ENCODE results near the gene DBNL.

The DBNL gene

GRCh38 chr7:44100458-44101302 lies 56.2 kb downstream of the DBNL start:
- DNase-seq, result no peak

GRCh38 chr7:44101303-44101965 lies 56.9 kb downstream of the DBNL start:
- DNase-seq, result no peak

GRCh38 chr7:44101966-44102845 lies 57.7 kb downstream of the DBNL start:
- no peak for DNase-seq

GRCh38 chr7:44102846-44103565 lies 58.5 kb downstream of the DBNL start:
- DNase-seq, result no peak

- DNase-seq, result no peak
Observed at GRCh38 chr7:44103566-44103922, 59.0 kb downstream of the DBNL start.

- no peak for DNase-seq
Observed at GRCh38 chr7:44103923-44104859, 59.7 kb downstream of the DBNL start, which contains the start of gene AEBP1. AEBP1 (plus strand) TSS chr7:44104345; CDS start chr7:44104666, 321 bp downstream.

GRCh38 chr7:44104860-44105771 lies 60.6 kb downstream of the DBNL start:
- DNase-seq, result no peak

GRCh38 chr7:44105832-44106231 lies 61.3 kb downstream of the DBNL start:
- no peak for DNase-seq

- no peak for DNase-seq
Observed at GRCh38 chr7:44106311-44107065, 62.0 kb downstream of the DBNL start.

- DNase-seq, result no peak
Observed at GRCh38 chr7:44107116-44107960, 62.8 kb downstream of the DBNL start.

GRCh38 chr7:44107961-44108767 lies 63.7 kb downstream of the DBNL start:
- no peak for DNase-seq

GRCh38 chr7:44108768-44109750 lies 64.6 kb downstream of the DBNL start:
- no peak for DNase-seq

GRCh38 chr7:44109991-44110390 lies 65.5 kb downstream of the DBNL start:
- no peak for DNase-seq

GRCh38 chr7:44110719-44111635 lies 66.5 kb downstream of the DBNL start:
- DNase-seq, result no peak

Measured in NCI-H1436 treated with DMSO at 0.1 percent for 48 hours (cell line).